GM12878 (cell line): Measurements from ENCODE around the gene FOXD3. TPM values are rescaled to one million over a fixed set of nuclear protein-coding genes. Genes with fewer than 3 reads are reported as not detected.

ENCODE experiments used
- ATAC-seq: fragments of 200-7000 bp; cut with Tn5 transposase; 3 replicates; pipeline ENCODE4 v1.9.1; 2020; ENCODE audit warnings: mild to moderate bottlenecking, moderate library complexity
- BruUV-seq: library from RNA; stranded (reverse); fragments of 400-500 nt; replicated peaks from 2 replicates; lab custom pipeline; 2021; lab: Mats Ljungman, UMichigan
- CTCF ChIA-PET: fragments of 300-600 bp; sonication (Branson Sonifier 250); formaldehyde crosslinking; extraction: SDS; loops from one replicate; lab custom pipeline; 2021; ENCODE audit warnings: inconsistent platforms; lab: Yijun Ruan, JAX
- POLR2A ChIA-PET: fragments of 350-600 bp; formaldehyde crosslinking; extraction: SDS; loops from one replicate; lab custom pipeline; 2021; ENCODE audit warnings: inconsistent platforms; lab: Charles Lee
- RAD21 ChIA-PET: fragments of 300-600 bp; sonication (Branson Sonifier 250); formaldehyde crosslinking; loops from one replicate; lab custom pipeline; 2023; ENCODE audit warnings: antibody characterized with exemption; ENCODE audit not compliant: unreplicated experiment; lab: Charles Lee
- SMC1A ChIA-PET: fragments of 300-600 bp; sonication (Branson Sonifier 250); formaldehyde crosslinking; loops from one replicate; lab custom pipeline; 2023; ENCODE audit not compliant: unreplicated experiment, uncharacterized antibody; lab: Charles Lee
- DNase-seq: peaks from one replicate; pipeline ENCODE4 v3.0.0-alpha.2; 2011; ENCODE audit warnings: low read depth, low spot score
- FAIRE-seq: peaks from 3 replicates; lab custom pipeline; 2011; peaks lifted over from hg19 to GRCh38; lab: Jason Lieb, UNC
- H2AFZ ChIP-seq: 2 replicates; pipeline ENCODE4 v1.6.0; 2011; ENCODE audit warnings: low read depth, low read length, control low read depth; ENCODE audit not compliant: control insufficient read depth
- H3K27ac ChIP-seq: 2 replicates; pipeline ENCODE4 v1.5.1; 2011; ENCODE audit warnings: control low read depth; ENCODE audit not compliant: control insufficient read depth, insufficient read depth
- H3K27me3 ChIP-seq, 2 experiments: replicated peaks in 1 of 2; 2 replicates each; pipeline versions ENCODE4 v1.6.0 to v1.6.1; 2011; ENCODE audit warnings: low read length in 1 of 2; ENCODE audit not compliant: control insufficient read depth in 2 of 2, insufficient read depth in 2 of 2
- H3K36me3 ChIP-seq, 2 experiments: 2 replicates each; pipeline ENCODE4 v1.5.1; 2011; ENCODE audit warnings: low read length in 1 of 2; ENCODE audit not compliant: control insufficient read depth in 2 of 2, insufficient read depth in 2 of 2
- H3K4me1 ChIP-seq: 2 replicates; pipeline ENCODE4 v1.6.1; 2011; ENCODE audit warnings: mild to moderate bottlenecking, low read length, moderate library complexity, mixed read lengths; ENCODE audit not compliant: control insufficient read depth, insufficient read depth
- H3K4me2 ChIP-seq: 2 replicates; pipeline ENCODE4 v1.6.0; 2011; ENCODE audit warnings: control low read depth; ENCODE audit not compliant: control insufficient read depth, insufficient read depth
- H3K4me3 ChIP-seq: fragments of 200-600 bp; sonication (generic); 2 replicates; pipeline ENCODE4 v1.5.1; 2016
- H3K79me2 ChIP-seq: 2 replicates; pipeline ENCODE4 v1.6.0; 2011; ENCODE audit warnings: low read length; ENCODE audit not compliant: control insufficient read depth, insufficient read depth
- H3K9ac ChIP-seq: 2 replicates; pipeline ENCODE4 v1.8.0; 2011; ENCODE audit warnings: low read length, control low read depth, mixed read lengths; ENCODE audit not compliant: control insufficient read depth, insufficient read depth
- H3K9me3 ChIP-seq: replicated peaks from 3 replicates; pipeline ENCODE4 v1.5.1; 2011; ENCODE audit warnings: mild to moderate bottlenecking, low read length; ENCODE audit not compliant: control insufficient read depth, insufficient read depth
- H4K20me1 ChIP-seq: 2 replicates; pipeline ENCODE4 v1.6.0; 2011; ENCODE audit not compliant: control insufficient read depth, insufficient read depth
- BMI1 ChIP-seq: fragments of 450-650 bp; IDR thresholded peaks from 2 replicates; pipeline ENCODE4 v1.6.1; 2016; ENCODE audit warnings: mild to moderate bottlenecking, moderate library complexity, borderline replicate concordance
- CHD1 ChIP-seq: IDR thresholded peaks from 2 replicates; pipeline ENCODE4 v1.6.1; 2012; ENCODE audit warnings: low read depth, low read length, improper control_type of control experiment
- MEF2B ChIP-seq: fragments of 450-650 bp; IDR thresholded peaks from 2 replicates; pipeline ENCODE4 v1.6.1; 2018; ENCODE audit warnings: mild to moderate bottlenecking, moderate library complexity; ENCODE audit not compliant: partially characterized antibody, poor library complexity, severe bottlenecking
- NFIC ChIP-seq: IDR thresholded peaks from 2 replicates; pipeline ENCODE4 v1.6.1; 2012; ENCODE audit warnings: low read depth, mild to moderate bottlenecking, inconsistent platforms, low read length, moderate library complexity
- NFYA ChIP-seq: IDR thresholded peaks from 2 replicates; pipeline ENCODE4 v1.6.1; 2011; ENCODE audit warnings: low read depth, mild to moderate bottlenecking, low read length, improper control_type of control experiment, borderline replicate concordance
- RAD51 ChIP-seq: fragments of 450-650 bp; IDR thresholded peaks from 2 replicates; pipeline ENCODE4 v1.6.1; 2016; ENCODE audit warnings: moderate library complexity, mild to moderate bottlenecking, inconsistent platforms
- SREBF1 ChIP-seq: IDR thresholded peaks from 2 replicates; pipeline ENCODE4 v1.6.1; 2012; ENCODE audit warnings: mild to moderate bottlenecking, low read length
- SREBF2 ChIP-seq: IDR thresholded peaks from 2 replicates; pipeline ENCODE4 v1.6.1; 2012; ENCODE audit warnings: mild to moderate bottlenecking, low read length
- SUZ12 ChIP-seq: fragments of 200-600 bp; sonication (generic); IDR thresholded peaks from one replicate; pipeline ENCODE4 v1.6.1; 2018; ENCODE audit warnings: antibody characterized with exemption, mild to moderate bottlenecking; ENCODE audit not compliant: unreplicated experiment
- TARDBP ChIP-seq: IDR thresholded peaks from 2 replicates; pipeline ENCODE4 v1.6.1; 2016; ENCODE audit warnings: borderline replicate concordance
- ZNF24 ChIP-seq: fragments of 450-650 bp; IDR thresholded peaks from 2 replicates; pipeline ENCODE4 v1.6.1; 2017; ENCODE audit warnings: antibody characterized with exemption, mild to moderate bottlenecking
- ZZZ3 ChIP-seq: IDR thresholded peaks from 2 replicates; pipeline ENCODE4 v1.6.1; 2011; ENCODE audit warnings: low read depth; ENCODE audit not compliant: control insufficient read depth, insufficient read length
- WGBS: methylation state at CpG from one replicate; pipeline ENCODE4 v1.1.6; 2016; ENCODE audit warnings: low lambda C conversion rate; ENCODE audit not compliant: insufficient replicate concordance, insufficient coverage; ENCODE audit errors: missing lambda C conversion rate; 5-methylcytosine and 5-hydroxymethylcytosine counted together
- in situ Hi-C: fragments of 300-500 bp; cut with MboI; formaldehyde crosslinking; loops from 9 replicates; pipeline ENCODE4 v1.14.3; 2018; ENCODE audit warnings: mixed read lengths
- intact Hi-C: fragments of 100-400 bp; cut with micrococcal nuclease; formaldehyde crosslinking; loops from one replicate; pipeline ENCODE4 v1.14.2; 2022; ENCODE audit not compliant: unreplicated experiment
- polyA plus RNA-seq, 11 experiments: library from polyadenylated mRNA; depleted of rRNA in 4 of 11; unstranded in 6 of 11; stranded (reverse) in 5 of 11; fragments of >200 nt; fragmentation: Nextera tagmentation in 4 of 11; fragmentation: Illumina TruSeq in 1 of 11; extraction: Ambion mirVana in 4 of 11; extraction: Trizol in 1 of 11; gene quantifications; 1 replicate in 1 of 11; 2 replicates in 10 of 11; pipeline versions ENCODE4 v1.2.1 to v1.2.3, GENCODE V29; 2011 to 2016; ENCODE audit warnings: inconsistent platforms in 2 of 11, missing spikeins in 2 of 11, low read depth in 1 of 11
- total RNA-seq, 4 experiments: library from RNA; depleted of rRNA in 3 of 4; stranded (reverse); fragments of >200 nt in 3 of 4; fragmentation: Illumina TruSeq in 1 of 4; extraction: Trizol in 1 of 4; gene quantifications; 2 replicates each; pipeline versions ENCODE4 v1.2.1 to v1.2.3, GENCODE V29; 2013 to 2021
- TF ChIP-seq, protein P1 (sequence below): fragments of 450-650 bp; IDR thresholded peaks from 2 replicates; pipeline ENCODE4 v1.6.1; 2017; ENCODE audit warnings: mild to moderate bottlenecking
- TF ChIP-seq, protein P2 (sequence below): fragments of 450-650 bp; IDR thresholded peaks from 2 replicates; pipeline ENCODE4 v1.6.1; 2016; ENCODE audit warnings: mild to moderate bottlenecking

The FOXD3 gene
- total and polyA plus RNA-seq, 10 of the 15 experiments (the other 5 are each of a cell fraction or from before 2014, with no cell fraction given) = not detected

DNA sequence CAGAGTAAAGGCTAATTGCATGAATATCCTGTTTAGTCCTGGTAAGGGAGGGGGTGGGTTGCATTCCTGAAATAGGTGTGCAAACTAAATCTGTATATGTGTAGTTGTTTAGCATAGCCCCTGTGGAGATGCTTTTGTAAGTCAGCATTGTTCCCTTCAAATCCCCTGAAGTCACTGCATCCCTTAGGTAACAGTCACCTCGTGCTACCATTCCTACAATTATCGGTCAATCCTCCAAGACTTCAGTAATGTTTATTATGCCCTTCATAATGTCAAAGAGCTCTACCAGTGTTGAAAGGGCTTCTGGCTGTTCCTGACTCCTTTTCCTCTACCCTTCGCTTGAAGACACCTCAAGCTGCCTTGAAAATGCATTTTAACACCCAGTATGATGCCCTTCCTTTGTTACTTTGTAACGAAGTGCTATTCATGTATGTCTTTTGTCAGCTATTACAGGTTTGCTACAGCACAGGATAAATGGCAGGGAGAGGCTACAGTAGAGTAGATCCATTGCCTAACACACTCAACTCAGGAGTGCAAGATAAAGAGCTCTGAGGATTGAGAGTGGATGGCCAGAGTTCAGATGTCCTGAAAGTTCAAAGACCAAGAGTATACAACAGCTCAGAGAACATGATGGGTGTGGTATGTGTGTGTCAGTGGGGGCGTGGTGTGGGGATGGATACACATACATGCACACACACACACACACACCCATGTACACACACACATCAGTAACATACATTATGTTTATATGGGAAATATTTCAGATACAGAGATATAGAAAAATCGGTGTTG, 27.4 kb upstream of the FOXD3 start:
- no peak overlapping the region for H2AFZ ChIP-seq
- no peaks in the 10 kb centered on the region for H3K9me3 ChIP-seq
- no peaks in the 10 kb centered on the region for H3K79me2 ChIP-seq
- H3K4me2 ChIP-seq = no peak overlapping the region
- CTCF ChIA-PET = interaction anchor here (1.1 kb wide), 1 partner anchor 32 kb away, joined by 3 read pairs; no protein-coding TSS in a partner anchor
- ATAC-seq (no peak), FAIRE-seq (no peak)
- SMC1A ChIA-PET = no interaction called here
- TF ChIP-seq NFIC = no peak
- TF ChIP-seq ZNF24 = no peak
- TF ChIP-seq RAD51 = no peak
- no peak for TF ChIP-seq BMI1
- no peak for TF ChIP-seq MEF2B
- TF ChIP-seq TARDBP = no peak
- TF ChIP-seq SUZ12 = no peak
- TF ChIP-seq, protein P1, sequence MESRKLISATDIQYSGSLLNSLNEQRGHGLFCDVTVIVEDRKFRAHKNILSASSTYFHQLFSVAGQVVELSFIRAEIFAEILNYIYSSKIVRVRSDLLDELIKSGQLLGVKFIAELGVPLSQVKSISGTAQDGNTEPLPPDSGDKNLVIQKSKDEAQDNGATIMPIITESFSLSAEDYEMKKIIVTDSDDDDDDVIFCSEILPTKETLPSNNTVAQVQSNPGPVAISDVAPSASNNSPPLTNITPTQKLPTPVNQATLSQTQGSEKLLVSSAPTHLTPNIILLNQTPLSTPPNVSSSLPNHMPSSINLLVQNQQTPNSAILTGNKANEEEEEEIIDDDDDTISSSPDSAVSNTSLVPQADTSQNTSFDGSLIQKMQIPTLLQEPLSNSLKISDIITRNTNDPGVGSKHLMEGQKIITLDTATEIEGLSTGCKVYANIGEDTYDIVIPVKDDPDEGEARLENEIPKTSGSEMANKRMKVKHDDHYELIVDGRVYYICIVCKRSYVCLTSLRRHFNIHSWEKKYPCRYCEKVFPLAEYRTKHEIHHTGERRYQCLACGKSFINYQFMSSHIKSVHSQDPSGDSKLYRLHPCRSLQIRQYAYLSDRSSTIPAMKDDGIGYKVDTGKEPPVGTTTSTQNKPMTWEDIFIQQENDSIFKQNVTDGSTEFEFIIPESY = no peak
- no peak for TF ChIP-seq SREBF1
- TF ChIP-seq, protein P2, sequence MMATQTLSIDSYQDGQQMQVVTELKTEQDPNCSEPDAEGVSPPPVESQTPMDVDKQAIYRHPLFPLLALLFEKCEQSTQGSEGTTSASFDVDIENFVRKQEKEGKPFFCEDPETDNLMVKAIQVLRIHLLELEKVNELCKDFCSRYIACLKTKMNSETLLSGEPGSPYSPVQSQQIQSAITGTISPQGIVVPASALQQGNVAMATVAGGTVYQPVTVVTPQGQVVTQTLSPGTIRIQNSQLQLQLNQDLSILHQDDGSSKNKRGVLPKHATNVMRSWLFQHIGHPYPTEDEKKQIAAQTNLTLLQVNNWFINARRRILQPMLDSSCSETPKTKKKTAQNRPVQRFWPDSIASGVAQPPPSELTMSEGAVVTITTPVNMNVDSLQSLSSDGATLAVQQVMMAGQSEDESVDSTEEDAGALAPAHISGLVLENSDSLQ = no peak
- TF ChIP-seq NFYA = no peak
- TF ChIP-seq SREBF2 = no peak
- TF ChIP-seq ZZZ3 = no peak
- TF ChIP-seq CHD1 = no peak
- TF ChIP-seq, all 136 proteins: peak for 0
- intact Hi-C loops = no loop called here
- H3K4me1 ChIP-seq = no peaks in the 10 kb centered on the region
- no peaks in the 10 kb centered on the region; a peak in 1 of 4 replicates for H3K27me3 ChIP-seq
- WGBS = 5% methylated on average over 6 of the region's 6 CpGs
- in situ Hi-C loops = no loop called here
- no TSS peak for BruUV-seq
- no peak overlapping the region for H3K9ac ChIP-seq
- no peaks in the 10 kb centered on the region for H4K20me1 ChIP-seq
- no peak overlapping the region for H3K27ac ChIP-seq
- ChIA-PET RAD21 (no interaction called here), POLR2A (no interaction called here)
- no peak for DNase-seq
- no peaks in the 10 kb centered on the region for H3K36me3 ChIP-seq
- H3K4me3 ChIP-seq = no peak overlapping the region
